ENCODE data around the gene DUSP15. TPM values are rescaled to one million over a fixed set of nuclear protein-coding genes. Genes with fewer than 3 reads are reported as not detected.

DUSP15 gene
- polyA plus RNA-seq, 3 donors = not detected

- peaks cover 3 to 4% (median 3%) of the 10 kb centered on the region in 3 donors for H3K27me3 Mint-ChIP-seq (ENCODE audit: low read depth in 3 of 3)
- Histone ChIP-seq H3K27me3 (ENCODE audit: control insufficient read depth in 2 of 2, insufficient read depth in 2 of 2, low read length in 2 of 2) (no peaks in the 10 kb centered on the region), H4K20me1 (ENCODE audit: insufficient read depth, low read length) (no peaks in the 10 kb centered on the region), H3K4me1 (ENCODE audit: control insufficient read depth in 1 of 2, insufficient read depth in 2 of 2, low read length in 2 of 2) (no peaks in the 10 kb centered on the region), H2AFZ (ENCODE audit: insufficient read depth, low read depth, low read length, poor library complexity, severe bottlenecking) (no peak overlapping the region), H3K36me3 (replicated peaks in 1 of 2; ENCODE audit: control insufficient read depth in 1 of 2, insufficient read depth in 2 of 2, low read length in 2 of 2) (no peaks in the 10 kb centered on the region), H3K9me3 (replicated peaks in 1 of 2; ENCODE audit: control insufficient read depth in 1 of 2, insufficient read depth in 1 of 2, low read length in 2 of 2) (no peaks in the 10 kb centered on the region), H3K79me2 (ENCODE audit: insufficient read depth, low read length) (no peaks in the 10 kb centered on the region), H3K4me3 (replicated peaks in 1 of 3; ENCODE audit: low read depth in 2 of 3, low read length in 3 of 3) (no peak overlapping the region), H3K9ac (ENCODE audit: insufficient read depth, low read length, poor library complexity, severe bottlenecking) (no peak overlapping the region), H3K27ac (ENCODE audit: low read depth in 1 of 2, low read length in 2 of 2) (no peak overlapping the region), H3K4me2 (replicated peaks; ENCODE audit: extremely low read depth, low read length, poor library complexity, severe bottlenecking) (no peak overlapping the region)
- peaks cover 3% of the 10 kb centered on the region for H3K4me1 Mint-ChIP-seq
- H3K9me3 Mint-ChIP-seq = peaks cover 0 to 2% (median 0%) of the 10 kb centered on the region in 7 donors
- H3K4me3 Mint-ChIP-seq = no peak overlapping the region
- no peaks in the 10 kb centered on the region for H3K36me3 Mint-ChIP-seq
- intact Hi-C loops (cut with micrococcal nuclease) = no loop called here
- H3K27ac Mint-ChIP-seq = peak overlapping the region in 1 of 7 donors; percentile 19
- TF ChIP-seq CTCF (IDR thresholded peaks at IDR 0.05) = no peak
- 97% methylated on average over 9 of the region's 11 CpGs for WGBS (ENCODE audit: insufficient coverage)
- no peak for DNase-seq
Measured at GRCh38 chr20:31908424-31908823, 38.1 kb upstream of the DUSP15 start.

- no peak for DNase-seq
- Histone ChIP-seq H3K27me3 (ENCODE audit: control insufficient read depth in 2 of 2, insufficient read depth in 2 of 2, low read length in 2 of 2) (no peaks in the 10 kb centered on the region), H3K27ac (ENCODE audit: low read depth in 1 of 2, low read length in 2 of 2) (no peak overlapping the region), H3K9me3 (replicated peaks in 1 of 2; ENCODE audit: control insufficient read depth in 1 of 2, insufficient read depth in 1 of 2, low read length in 2 of 2) (no peaks in the 10 kb centered on the region), H3K9ac (ENCODE audit: insufficient read depth, low read length, poor library complexity, severe bottlenecking) (no peak overlapping the region), H2AFZ (ENCODE audit: insufficient read depth, low read depth, low read length, poor library complexity, severe bottlenecking) (no peak overlapping the region), H3K4me2 (replicated peaks; ENCODE audit: extremely low read depth, low read length, poor library complexity, severe bottlenecking) (no peak overlapping the region), H4K20me1 (ENCODE audit: insufficient read depth, low read length) (no peaks in the 10 kb centered on the region), H3K36me3 (replicated peaks in 1 of 2; ENCODE audit: control insufficient read depth in 1 of 2, insufficient read depth in 2 of 2, low read length in 2 of 2) (no peaks in the 10 kb centered on the region), H3K79me2 (ENCODE audit: insufficient read depth, low read length) (no peaks in the 10 kb centered on the region), H3K4me1 (ENCODE audit: control insufficient read depth in 1 of 2, insufficient read depth in 2 of 2, low read length in 2 of 2) (no peaks in the 10 kb centered on the region), H3K4me3 (replicated peaks in 1 of 3; ENCODE audit: low read depth in 2 of 3, low read length in 3 of 3) (no peak overlapping the region)
- H3K4me3 Mint-ChIP-seq = no peak overlapping the region
- H3K36me3 Mint-ChIP-seq = no peaks in the 10 kb centered on the region
- 93% methylated on average over 5 of the region's 5 CpGs for WGBS (ENCODE audit: insufficient coverage)
- peaks cover 3 to 4% (median 3%) of the 10 kb centered on the region in 3 donors for H3K27me3 Mint-ChIP-seq (ENCODE audit: low read depth in 3 of 3)
- intact Hi-C loops (cut with micrococcal nuclease) = no loop called here
- H3K4me1 Mint-ChIP-seq = peaks cover 3% of the 10 kb centered on the region
- peaks cover 0 to 2% (median 0%) of the 10 kb centered on the region in 7 donors for H3K9me3 Mint-ChIP-seq
- TF ChIP-seq CTCF (IDR thresholded peaks at IDR 0.05) = no peak
- no peak overlapping the region for H3K27ac Mint-ChIP-seq
Measured at GRCh38 chr20:31908016-31908415, 37.7 kb upstream of the DUSP15 start.

Data from CD14-positive monocyte (primary cell).